Ishikawa (cell line): ENCODE results near the gene DNMT3B.

Experiments
- CEBPB ChIP-seq: IDR thresholded peaks from 2 replicates; pipeline ENCODE4 v1.6.1; 2012
- EGR1 ChIP-seq: IDR thresholded peaks from 2 replicates; pipeline ENCODE4 v1.6.1; 2012
- MAX ChIP-seq: IDR thresholded peaks from 2 replicates; pipeline ENCODE4 v1.6.1; 2012
- RAD21 ChIP-seq: IDR thresholded peaks from 2 replicates; pipeline ENCODE4 v1.6.1; 2012; ENCODE audit warnings: low read depth
- YY1 ChIP-seq: IDR thresholded peaks from 2 replicates; pipeline ENCODE4 v1.6.1; 2012; ENCODE audit warnings: low read depth

GRCh38 chr20:32841632-32842031 is 79.4 kb downstream of the DNMT3B start:
- TF ChIP-seq EGR1 (no peak), CEBPB (no peak), YY1 (no peak), MAX (no peak), RAD21 (no peak)
